OCI-LY1 (cell line): ENCODE measurements around the gene CARMIL1.

ENCODE experiments used
- EZH2 ChIP-seq: fragments of 200-600 bp; sonication (generic), shearing (Covaris generic); IDR thresholded peaks from 2 replicates; pipeline ENCODE4 v1.8.0; 2017; ENCODE audit warnings: borderline replicate concordance, mixed run types, mild to moderate bottlenecking, antibody characterized with exemption, low read length, moderate library complexity, mixed read lengths
- TF ChIP-seq, protein P1 (sequence below): fragments of 200-600 bp; sonication (generic), shearing (Covaris generic); IDR thresholded peaks from 2 replicates; pipeline ENCODE4 v1.5.1; 2017; ENCODE audit warnings: mild to moderate bottlenecking, antibody characterized with exemption, low read length, moderate library complexity, mixed read lengths

DNA sequence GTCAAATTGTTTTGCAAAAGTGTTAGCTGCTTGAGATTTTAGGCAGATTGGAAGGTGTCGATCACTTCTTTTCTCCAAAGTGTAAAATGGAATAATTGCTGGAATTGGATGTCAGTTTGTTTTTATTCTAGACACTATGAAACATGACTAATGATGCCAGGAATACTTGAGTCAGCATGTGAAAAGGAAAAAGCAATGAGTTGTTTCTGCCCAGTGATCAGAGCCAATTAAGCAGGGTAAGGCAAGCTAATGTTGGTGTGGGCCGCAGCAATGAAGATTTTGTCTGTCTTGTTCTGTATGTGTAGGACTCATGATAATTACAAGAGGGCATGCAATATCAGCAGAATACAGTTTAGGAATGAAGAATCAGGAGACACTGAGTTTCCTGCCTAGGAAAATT lies 110.3 kb downstream of the CARMIL1 start:
- no peak for TF ChIP-seq EZH2
- TF ChIP-seq, protein P1, sequence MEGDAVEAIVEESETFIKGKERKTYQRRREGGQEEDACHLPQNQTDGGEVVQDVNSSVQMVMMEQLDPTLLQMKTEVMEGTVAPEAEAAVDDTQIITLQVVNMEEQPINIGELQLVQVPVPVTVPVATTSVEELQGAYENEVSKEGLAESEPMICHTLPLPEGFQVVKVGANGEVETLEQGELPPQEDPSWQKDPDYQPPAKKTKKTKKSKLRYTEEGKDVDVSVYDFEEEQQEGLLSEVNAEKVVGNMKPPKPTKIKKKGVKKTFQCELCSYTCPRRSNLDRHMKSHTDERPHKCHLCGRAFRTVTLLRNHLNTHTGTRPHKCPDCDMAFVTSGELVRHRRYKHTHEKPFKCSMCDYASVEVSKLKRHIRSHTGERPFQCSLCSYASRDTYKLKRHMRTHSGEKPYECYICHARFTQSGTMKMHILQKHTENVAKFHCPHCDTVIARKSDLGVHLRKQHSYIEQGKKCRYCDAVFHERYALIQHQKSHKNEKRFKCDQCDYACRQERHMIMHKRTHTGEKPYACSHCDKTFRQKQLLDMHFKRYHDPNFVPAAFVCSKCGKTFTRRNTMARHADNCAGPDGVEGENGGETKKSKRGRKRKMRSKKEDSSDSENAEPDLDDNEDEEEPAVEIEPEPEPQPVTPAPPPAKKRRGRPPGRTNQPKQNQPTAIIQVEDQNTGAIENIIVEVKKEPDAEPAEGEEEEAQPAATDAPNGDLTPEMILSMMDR, result no peak
